Body of pancreas (tissue), 4 donors: ENCODE data around the gene RSPO1. TPM values are rescaled to one million over a fixed set of nuclear protein-coding genes. Genes with fewer than 3 reads are reported as not detected.
"Not testable (repeated sequence)": the region's sequence is repeated elsewhere in the genome, so short reads cannot be mapped to it uniquely, and the experiment has no call there.

Experiments used
- ATAC-seq: fragments of 150-250 bp; one replicate; pipeline ENCODE4 v1.9.1; 2016
- DNase-seq, 4 donors: peaks; one replicate each; pipeline ENCODE4 v3.0.0-alpha.2; 2019
- H3K27ac ChIP-seq, 4 donors: fragments of 200-600 bp; sonication (generic); 1 replicate in 3 of 4; 2 replicates in 1 of 4; pipeline versions ENCODE4 v1.5.1 to v1.6.1; 2016 to 2019; ENCODE audit warnings: mild to moderate bottlenecking in 1 of 4, mixed read lengths in 1 of 4, moderate library complexity in 1 of 4
- H3K27me3 ChIP-seq, 2 donors: fragments of 200-600 bp; sonication (generic); one replicate each; pipeline ENCODE4 v1.6.0; 2016; ENCODE audit warnings: mild to moderate bottlenecking in 1 of 2
- H3K36me3 ChIP-seq, 2 donors: fragments of 200-600 bp; sonication (generic); replicated peaks in 1 of 2; 2 replicates each; pipeline ENCODE4 v1.5.1; 2016; ENCODE audit warnings: low read depth in 2 of 2; ENCODE audit not compliant: insufficient read depth in 1 of 2
- H3K4me1 ChIP-seq: fragments of 200-600 bp; sonication (generic); one replicate; pipeline ENCODE4 v1.6.0; 2016
- H3K4me3 ChIP-seq, 2 donors: fragments of 200-600 bp; sonication (generic); 1 replicate in 1 of 2; 2 replicates in 1 of 2; pipeline ENCODE4 v1.5.1; 2016 to 2019
- H3K9me3 ChIP-seq, 3 donors: fragments of 200-600 bp; sonication (generic); 1 replicate in 2 of 3; 2 replicates in 1 of 3; pipeline ENCODE4 v1.5.1; 2016
- CTCF ChIP-seq, 7 experiments: fragments of 450-650 bp in 4 of 7; fragments of 200-600 bp in 3 of 7; sonication (generic) in 3 of 7; IDR thresholded peaks; one replicate each; pipeline ENCODE4 v1.5.1; 2016 to 2019; ENCODE audit warnings: antibody characterized with exemption in 7 of 7
- POLR2A ChIP-seq, 3 donors: fragments of 450-650 bp; IDR thresholded peaks; one replicate each; pipeline ENCODE4 v1.6.1; 2016; ENCODE audit warnings: antibody characterized with exemption in 3 of 3, mild to moderate bottlenecking in 2 of 3
- WGBS, 2 donors: methylation state at CpG; one replicate each; pipeline ENCODE4 v1.1.5; 2017; 5-methylcytosine and 5-hydroxymethylcytosine counted together
- intact Hi-C: fragments of 100-400 bp; cut with DNase I; formaldehyde crosslinking; loops from one replicate; pipeline ENCODE4 v1.15.1; 2023
- total RNA-seq, 2 donors: library from RNA; depleted of rRNA; stranded (reverse); fragments of >200 nt; gene quantifications; one replicate each; pipeline ENCODE4 v1.1.0, GENCODE V29; 2016

Gene RSPO1
- total RNA-seq, 2 donors from 2014 or later = 0.66 to 1.0 TPM

GRCh38 chr1:37593726-37594125 lies 41.0 kb downstream of the RSPO1 start:
- TF ChIP-seq CTCF (IDR thresholded peaks at IDR 0.05) (no peak), POLR2A (IDR thresholded peaks at IDR 0.05) (no peak)
- H3K36me3 ChIP-seq = peaks cover 0 to 19% of the 10 kb centered on the region in 2 donors
- DNase-seq = no peak
- no peaks in the 10 kb centered on the region for H3K27me3 ChIP-seq
- no peaks in the 10 kb centered on the region for H3K9me3 ChIP-seq
- ATAC-seq = no peak
- no peak overlapping the region for H3K27ac ChIP-seq
- intact Hi-C loops = no loop called here
- H3K4me1 ChIP-seq = peaks cover 23% of the 10 kb centered on the region
- 84 to 90% methylated on average over 6 of the region's 6 CpGs for WGBS, 2 donors
- H3K4me3 ChIP-seq = no peak overlapping the region

GRCh38 chr1:37588939-37589338 lies 45.8 kb downstream of the RSPO1 start:
- TF ChIP-seq CTCF (IDR thresholded peaks at IDR 0.05) (no peak), POLR2A (IDR thresholded peaks at IDR 0.05) (no peak)
- intact Hi-C loops = no loop called here
- no peak overlapping the region for H3K27ac ChIP-seq
- peaks cover 0 to 42% of the 10 kb centered on the region in 2 donors for H3K36me3 ChIP-seq
- no peaks in the 10 kb centered on the region for H3K9me3 ChIP-seq
- ATAC-seq = no peak
- 89 to 95% methylated on average over 2 of the region's 2 CpGs for WGBS, 2 donors
- no peak for DNase-seq
- no peak overlapping the region for H3K4me3 ChIP-seq
- no peaks in the 10 kb centered on the region for H3K27me3 ChIP-seq
- peaks cover 5% of the 10 kb centered on the region for H3K4me1 ChIP-seq

- DNase-seq, ATAC-seq, H3K4me3 ChIP-seq, H3K9me3 ChIP-seq, H3K4me1 ChIP-seq, intact Hi-C loops, H3K27ac ChIP-seq, H3K27me3 ChIP-seq: not testable (repeated sequence)
- 75 to 85% methylated on average over 4 of the region's 4 CpGs for WGBS, 2 donors
- H3K36me3 ChIP-seq = peaks cover 6 to 48% of the 10 kb centered on the region in 2 donors
Observed at GRCh38 chr1:37584544-37584943, 50.1 kb downstream of the RSPO1 start.

GRCh38 chr1:37575692-37576091 lies 59.0 kb downstream of the RSPO1 start:
- H3K36me3 ChIP-seq = peaks cover 4 to 44% of the 10 kb centered on the region in 2 donors
- no peaks in the 10 kb centered on the region for H3K9me3 ChIP-seq
- H3K27ac ChIP-seq = no peak overlapping the region

GRCh38 chr1:37574834-37575480 lies 59.7 kb downstream of the RSPO1 start:
- Histone ChIP-seq H3K9me3 (no peaks in the 10 kb centered on the region), H3K36me3 (peaks cover 4 to 50% of the 10 kb centered on the region in 2 donors), H3K27me3 (no peaks in the 10 kb centered on the region), H3K27ac (no peak overlapping the region), H3K4me3 (no peak overlapping the region), H3K4me1 (no peaks in the 10 kb centered on the region)
- TF ChIP-seq CTCF (IDR thresholded peaks at IDR 0.05) (no peak), POLR2A (IDR thresholded peaks at IDR 0.05) (no peak)
- WGBS, 2 donors = 82 to 87% methylated on average over 7 of the region's 7 CpGs
- DNase-seq (no peak), ATAC-seq (no peak)
- intact Hi-C loops = no loop called here

More at GRCh38 chr1:37575692-37576091, 59.0 kb downstream of the RSPO1 start:
- no peak overlapping the region for H3K4me3 ChIP-seq
- 80 to 92% methylated on average over 5 of the region's 5 CpGs for WGBS, 2 donors
- TF ChIP-seq CTCF (IDR thresholded peaks at IDR 0.05) = no peak
- TF ChIP-seq POLR2A (IDR thresholded peaks at IDR 0.05) = no peak
- no peak for ATAC-seq
- intact Hi-C loops = no loop called here
- no peaks in the 10 kb centered on the region for H3K27me3 ChIP-seq
- no peaks in the 10 kb centered on the region for H3K4me1 ChIP-seq
- no peak for DNase-seq
